PC-3 (cell line): ENCODE results near the gene LRP11. TPM values are rescaled to one million over a fixed set of nuclear protein-coding genes. Genes with fewer than 3 reads are reported as not detected.

ENCODE experiments used
- ATAC-seq: fragments of 200-7000 bp; cut with Tn5 transposase; 2 replicates; pipeline ENCODE4 v1.9.1; 2020; ENCODE audit warnings: mild to moderate bottlenecking, moderate library complexity
- BruUV-seq: library from RNA; stranded (reverse); fragments of 400-500 nt; replicated peaks from 2 replicates; lab custom pipeline; 2021; lab: Mats Ljungman, UMichigan
- CTCF ChIA-PET: fragments of 300-600 bp; sonication (Branson Sonifier 250); formaldehyde crosslinking; loops from one replicate; lab custom pipeline; 2022; ENCODE audit warnings: antibody characterized with exemption; lab: Charles Lee
- POLR2A ChIA-PET: fragments of 300-600 bp; sonication (Branson Sonifier 250); formaldehyde crosslinking; loops from one replicate; lab custom pipeline; 2022; ENCODE audit warnings: antibody characterized with exemption; ENCODE audit not compliant: unreplicated experiment; lab: Charles Lee
- DNase-seq: peaks from one replicate; pipeline ENCODE4 v3.0.0-alpha.2; 2015
- H2AFZ ChIP-seq: fragments of 300-600 bp; sonication (generic); 2 replicates; pipeline ENCODE4 v1.6.0; 2016; ENCODE audit warnings: antibody characterized with exemption, low read length
- H3F3A ChIP-seq: fragments of 300-600 bp; sonication (generic); one replicate; pipeline ENCODE4 v1.6.0; 2017; ENCODE audit warnings: antibody characterized with exemption, low read length, control low read depth, mild to moderate bottlenecking; ENCODE audit not compliant: unreplicated experiment
- H3K27ac ChIP-seq: fragments of 300-600 bp; sonication (generic); 2 replicates; pipeline ENCODE4 v1.5.1; 2016; ENCODE audit warnings: mild to moderate bottlenecking, low read length
- H3K27me3 ChIP-seq: fragments of 300-600 bp; sonication (generic); 2 replicates; pipeline ENCODE4 v1.6.1; 2016; ENCODE audit warnings: low read length, mixed read lengths
- H3K36me3 ChIP-seq: fragments of 300-600 bp; sonication (generic); 2 replicates; pipeline ENCODE4 v1.6.1; 2016; ENCODE audit warnings: low read depth, mixed run types, low read length, mixed read lengths
- H3K4me1 ChIP-seq: fragments of 300-600 bp; sonication (generic); 2 replicates; pipeline ENCODE4 v1.5.1; 2016; ENCODE audit warnings: low read length; ENCODE audit not compliant: insufficient read depth
- H3K4me2 ChIP-seq: fragments of 300-600 bp; sonication (generic); 2 replicates; pipeline ENCODE4 v1.6.0; 2016; ENCODE audit warnings: low read length
- H3K4me3 ChIP-seq: fragments of 300-600 bp; sonication (generic); 2 replicates; pipeline ENCODE4 v1.5.1; 2016; ENCODE audit warnings: mild to moderate bottlenecking, low read length, mixed read lengths
- H3K79me2 ChIP-seq: fragments of 300-600 bp; sonication (generic); 2 replicates; pipeline ENCODE4 v1.6.1; 2017; ENCODE audit warnings: low read length, mixed read lengths
- H3K9ac ChIP-seq: fragments of 300-600 bp; sonication (generic); 2 replicates; pipeline ENCODE4 v1.6.0; 2016; ENCODE audit warnings: mild to moderate bottlenecking, low read length
- H3K9me2 ChIP-seq: fragments of 300-600 bp; sonication (generic); replicated peaks from 2 replicates; pipeline ENCODE4 v1.6.1; 2016; ENCODE audit warnings: mixed run types, low read length, mixed read lengths
- H3K9me3 ChIP-seq: fragments of 300-600 bp; sonication (generic); 2 replicates; pipeline ENCODE4 v1.6.1; 2016; ENCODE audit warnings: low read length, mixed read lengths
- H4K20me1 ChIP-seq: fragments of 300-600 bp; sonication (generic); 2 replicates; pipeline ENCODE4 v1.6.1; 2016; ENCODE audit warnings: low read length, mixed read lengths
- CTCF ChIP-seq: fragments of 300-600 bp; sonication (generic); conservative IDR thresholded peaks from 2 replicates; pipeline ENCODE4 v1.5.1; 2017; ENCODE audit warnings: antibody characterized with exemption, low read depth, mild to moderate bottlenecking, low read length
- EZH2 ChIP-seq: fragments of 300-600 bp; sonication (generic); IDR thresholded peaks from one replicate; pipeline ENCODE4 v1.6.1; 2017; ENCODE audit warnings: antibody characterized with exemption, mild to moderate bottlenecking, low read length; ENCODE audit not compliant: unreplicated experiment
- EZH2phosphoT487 ChIP-seq: fragments of 300-600 bp; sonication (generic); IDR thresholded peaks from 2 replicates; pipeline ENCODE4 v1.6.1; 2018; ENCODE audit warnings: mild to moderate bottlenecking, antibody characterized with exemption, low read length, borderline replicate concordance
- intact Hi-C: fragments of 100-400 bp; cut with micrococcal nuclease; formaldehyde crosslinking; loops from 2 replicates; pipeline ENCODE4 v1.9.0; 2023
- total RNA-seq: library from RNA; depleted of rRNA; stranded (reverse); fragments of >200 nt; gene quantifications from 2 replicates; pipeline ENCODE4 v1.2.3, GENCODE V29; 2014

Gene LRP11
- total RNA-seq, 1 experiment from 2014 or later = 32.0 TPM

- BruUV-seq = no TSS peak
- ChIA-PET CTCF (no interaction called here), POLR2A (no interaction called here)
- Histone ChIP-seq H3F3A (peaks cover 3% of the 10 kb centered on the region), H3K4me1 (peaks cover 8% of the 10 kb centered on the region), H4K20me1 (no peaks in the 10 kb centered on the region), H3K4me3 (no peak overlapping the region), H3K36me3 (no peaks in the 10 kb centered on the region), H3K79me2 (no peaks in the 10 kb centered on the region), H2AFZ (no peak overlapping the region), H3K4me2 (no peak overlapping the region), H3K27ac (no peak overlapping the region), H3K9me2 (no peaks in the 10 kb centered on the region), H3K9me3 (no peaks in the 10 kb centered on the region), H3K27me3 (no peaks in the 10 kb centered on the region), H3K9ac (no peak overlapping the region)
- TF ChIP-seq EZH2 (no peak), CTCF (no peak), EZH2phosphoT487 (no peak)
- DNase-seq (no peak), ATAC-seq (no peak)
- intact Hi-C loops = no loop called here
Measured at GRCh38 chr6:149830731-149831307, 33.3 kb downstream of the LRP11 start.

GRCh38 chr6:149825292-149825691 is 38.9 kb downstream of the LRP11 start:
- no peaks in the 10 kb centered on the region for H3K79me2 ChIP-seq
- ATAC-seq (no peak), DNase-seq (no peak)
- no peak overlapping the region for H3K4me3 ChIP-seq
- H3K36me3 ChIP-seq = no peaks in the 10 kb centered on the region; the same call in 1 of the 2 replicates
- H3K9ac ChIP-seq = no peak overlapping the region
- H3K9me2 ChIP-seq = no peaks in the 10 kb centered on the region
- no peaks in the 10 kb centered on the region for H3F3A ChIP-seq
- no TSS peak for BruUV-seq
- no peaks in the 10 kb centered on the region for H3K9me3 ChIP-seq
- TF ChIP-seq EZH2 (no peak), CTCF (no peak), EZH2phosphoT487 (no peak)
- no peaks in the 10 kb centered on the region for H3K27me3 ChIP-seq
- no peak overlapping the region for H3K4me2 ChIP-seq
- intact Hi-C loops = loop anchor here (10.0 kb wide), 1 partner anchor 100 kb away; no protein-coding TSS in a partner anchor
- H3K27ac ChIP-seq = no peak overlapping the region
- no peak overlapping the region for H2AFZ ChIP-seq
- no peaks in the 10 kb centered on the region for H4K20me1 ChIP-seq
- CTCF ChIA-PET = interaction anchor here (0.6 kb wide), 1 partner anchor 990 kb away, joined by 4 read pairs; no protein-coding TSS in a partner anchor
- no peaks in the 10 kb centered on the region for H3K4me1 ChIP-seq
- POLR2A ChIA-PET = no interaction called here

- BruUV-seq = no TSS peak
- H3K4me1 ChIP-seq = no peaks in the 10 kb centered on the region
- DNase-seq (no peak), ATAC-seq (no peak)
- H3K9me2 ChIP-seq = no peaks in the 10 kb centered on the region
- H3K4me2 ChIP-seq = no peak overlapping the region
- H4K20me1 ChIP-seq = no peaks in the 10 kb centered on the region
- H3K79me2 ChIP-seq = no peaks in the 10 kb centered on the region
- no peak overlapping the region for H2AFZ ChIP-seq
- no peak overlapping the region for H3K9ac ChIP-seq
- H3K27ac ChIP-seq = no peak overlapping the region
- H3K9me3 ChIP-seq = no peaks in the 10 kb centered on the region
- POLR2A ChIA-PET = interaction anchor here (0.7 kb wide), 1 partner anchor 66 kb away, joined by 15 read pairs; no protein-coding TSS in a partner anchor
- no peak overlapping the region for H3K4me3 ChIP-seq
- no peaks in the 10 kb centered on the region for H3F3A ChIP-seq
- intact Hi-C loops = loop anchor here (10.0 kb wide), 1 partner anchor 98 kb away; no protein-coding TSS in a partner anchor
- no peaks in the 10 kb centered on the region; the same call in 1 of the 2 replicates for H3K36me3 ChIP-seq
- H3K27me3 ChIP-seq = no peaks in the 10 kb centered on the region
- TF ChIP-seq EZH2phosphoT487 (no peak), EZH2 (no peak), CTCF (no peak)
- CTCF ChIA-PET = no interaction called here
Measured at GRCh38 chr6:149823013-149823412, 41.1 kb downstream of the LRP11 start.
